ENCODE measurements around the gene PCDH9.

DNA sequence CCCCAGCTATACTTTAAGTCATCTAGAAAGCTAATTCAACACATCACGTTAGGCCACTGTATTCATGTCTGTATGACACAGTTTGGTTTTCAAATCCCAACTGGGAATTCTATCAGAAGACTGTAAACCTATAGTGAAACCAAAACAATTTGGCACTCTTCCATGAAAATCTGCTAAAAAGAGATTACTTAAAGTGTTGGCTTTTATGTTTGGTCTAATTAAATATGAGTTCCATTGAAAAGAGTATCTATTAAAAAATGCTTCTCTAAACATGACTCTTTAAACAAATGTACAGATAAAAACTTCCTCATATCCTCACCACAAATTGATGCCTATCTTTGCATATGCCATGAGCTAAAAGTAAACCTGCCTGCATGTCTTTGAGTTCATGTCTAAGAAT lies 25.4 kb downstream of the PCDH9 start:
- TF ChIP-seq TAF1 (IDR thresholded peaks at IDR 0.05; ENCODE audit: borderline replicate concordance, insufficient read depth, low read length), result no peak
- TF ChIP-seq, protein P1, sequence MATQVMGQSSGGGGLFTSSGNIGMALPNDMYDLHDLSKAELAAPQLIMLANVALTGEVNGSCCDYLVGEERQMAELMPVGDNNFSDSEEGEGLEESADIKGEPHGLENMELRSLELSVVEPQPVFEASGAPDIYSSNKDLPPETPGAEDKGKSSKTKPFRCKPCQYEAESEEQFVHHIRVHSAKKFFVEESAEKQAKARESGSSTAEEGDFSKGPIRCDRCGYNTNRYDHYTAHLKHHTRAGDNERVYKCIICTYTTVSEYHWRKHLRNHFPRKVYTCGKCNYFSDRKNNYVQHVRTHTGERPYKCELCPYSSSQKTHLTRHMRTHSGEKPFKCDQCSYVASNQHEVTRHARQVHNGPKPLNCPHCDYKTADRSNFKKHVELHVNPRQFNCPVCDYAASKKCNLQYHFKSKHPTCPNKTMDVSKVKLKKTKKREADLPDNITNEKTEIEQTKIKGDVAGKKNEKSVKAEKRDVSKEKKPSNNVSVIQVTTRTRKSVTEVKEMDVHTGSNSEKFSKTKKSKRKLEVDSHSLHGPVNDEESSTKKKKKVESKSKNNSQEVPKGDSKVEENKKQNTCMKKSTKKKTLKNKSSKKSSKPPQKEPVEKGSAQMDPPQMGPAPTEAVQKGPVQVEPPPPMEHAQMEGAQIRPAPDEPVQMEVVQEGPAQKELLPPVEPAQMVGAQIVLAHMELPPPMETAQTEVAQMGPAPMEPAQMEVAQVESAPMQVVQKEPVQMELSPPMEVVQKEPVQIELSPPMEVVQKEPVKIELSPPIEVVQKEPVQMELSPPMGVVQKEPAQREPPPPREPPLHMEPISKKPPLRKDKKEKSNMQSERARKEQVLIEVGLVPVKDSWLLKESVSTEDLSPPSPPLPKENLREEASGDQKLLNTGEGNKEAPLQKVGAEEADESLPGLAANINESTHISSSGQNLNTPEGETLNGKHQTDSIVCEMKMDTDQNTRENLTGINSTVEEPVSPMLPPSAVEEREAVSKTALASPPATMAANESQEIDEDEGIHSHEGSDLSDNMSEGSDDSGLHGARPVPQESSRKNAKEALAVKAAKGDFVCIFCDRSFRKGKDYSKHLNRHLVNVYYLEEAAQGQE (IDR thresholded peaks at IDR 0.05; ENCODE audit: insufficient read depth in 1 of 2, low read depth in 2 of 2, low read length in 2 of 2), result no peak
- no peak for TF ChIP-seq SIN3A (IDR thresholded peaks at IDR 0.05; ENCODE audit: borderline replicate concordance, insufficient read depth, low read length)
- TF ChIP-seq POLR2AphosphoS5 (IDR thresholded peaks at IDR 0.05; ENCODE audit: low read depth, low read length), result no peak
